Measurements from ENCODE around the gene C22orf15. TPM values are rescaled to one million over a fixed set of nuclear protein-coding genes. Genes with fewer than 3 reads are reported as not detected.

C22orf15 gene, protein sequence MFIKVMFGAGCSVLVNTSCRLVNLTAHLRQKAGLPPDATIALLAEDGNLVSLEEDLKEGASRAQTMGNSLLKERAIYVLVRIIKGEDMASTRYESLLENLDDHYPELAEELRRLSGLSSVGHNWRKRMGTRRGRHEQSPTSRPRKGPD
- total RNA-seq (3.3 TPM), polyA plus RNA-seq (1.3 TPM)
- long read RNA-seq, donor 1: 0 reads
- long read RNA-seq, donor 2: 0 reads
- long read RNA-seq, donor 3: 0 reads
- long read RNA-seq, donor 4: 0 reads
- long read RNA-seq, donor 5, partial matches to known transcripts: 0 of 1 reads
- long read RNA-seq, donor 5, other reads (novel, unspliced or antisense): 0 of 1 reads
- long read RNA-seq, donor 6: 0 reads
- long read RNA-seq, donor 7: 0 reads
- long read RNA-seq, donor 8, partial matches to known transcripts: 0 of 1 reads
- long read RNA-seq, donor 8, other reads (novel, unspliced or antisense): 0 of 1 reads
- long read RNA-seq, donor 9, partial matches to known transcripts: 0 of 2 reads
- long read RNA-seq, donor 9, other reads (novel, unspliced or antisense): 0 of 2 reads
- long read RNA-seq, donor 10: 0 reads

DNA sequence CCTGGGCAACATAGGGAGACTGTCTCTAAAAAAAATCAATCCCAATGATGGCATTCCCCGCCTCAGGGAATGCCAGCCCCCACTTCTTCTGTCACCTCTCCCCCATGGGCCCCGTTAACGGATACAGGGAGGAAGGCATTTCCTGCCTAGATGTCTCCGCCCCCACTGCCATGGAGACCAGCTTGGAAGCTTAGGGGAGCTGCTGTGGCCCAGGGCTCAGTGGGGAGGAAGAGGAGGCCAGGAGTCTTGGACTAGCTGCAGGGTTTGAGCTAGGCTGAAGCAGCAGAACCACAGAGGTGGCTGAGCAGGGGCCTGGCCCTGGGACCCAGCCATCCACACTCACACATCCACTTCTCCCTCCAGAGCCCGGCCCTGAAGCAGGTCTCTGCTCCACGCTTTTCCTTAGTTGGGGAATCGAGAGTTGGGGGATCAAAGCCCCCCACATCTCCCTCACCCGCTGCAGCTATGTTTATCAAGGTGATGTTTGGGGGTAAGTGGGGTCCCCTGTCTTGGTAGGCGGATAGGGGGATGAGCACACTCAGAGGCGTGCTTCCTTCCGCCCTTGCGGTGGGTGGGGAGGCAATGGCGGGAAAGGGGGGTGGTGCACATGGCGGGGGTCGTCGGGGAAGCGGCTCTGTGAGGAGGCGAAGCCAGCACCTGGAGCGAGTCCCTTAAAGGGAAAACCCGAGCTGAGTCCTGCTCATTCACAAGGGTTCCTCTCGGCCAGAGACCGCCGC lies at the start of gene C22orf15:
Gene C22orf15, plus strand, starts transcription at position 149 of the 737 bp plus-strand sequence. Its CDS starts 317 bp downstream, at position 466.
- peak in 1 of 9 donors; percentile 71 for DNase-seq (ENCODE audit: low read depth in 6 of 9, low spot score in 9 of 9)
- Histone ChIP-seq H3K27ac (ENCODE audit: low read depth in 1 of 2, low read length in 1 of 2) (peak within 1 kb of the TSS; percentile 86 to 92), H3K36me3 (ENCODE audit: control insufficient read depth in 2 of 2, insufficient read depth in 2 of 2, low read length in 1 of 2) (peaks cover 0 to 3% of the 10 kb centered on the region in 2 donors), H3K27me3 (ENCODE audit: control insufficient read depth in 2 of 2, insufficient read depth in 1 of 2, low read length in 1 of 2) (no peaks in the 10 kb centered on the region), H3K9me3 (ENCODE audit: control insufficient read depth in 2 of 2, insufficient read depth in 1 of 2, low read length in 1 of 2) (peaks cover 0 to 4% of the 10 kb centered on the region in 2 donors), H3K4me1 (ENCODE audit: control insufficient read depth in 2 of 2, insufficient read depth in 2 of 2, low read length in 2 of 2) (peaks cover 29 to 49% of the 10 kb centered on the region in 2 donors), H3K4me3 (ENCODE audit: low read length in 2 of 2) (peak within 1 kb of the TSS; percentile 37 to 50)
- 15% methylated on average over 23 of the region's 23 CpGs for WGBS

GRCh38 chr22:23713696-23714595 lies 48.8 kb upstream of the C22orf15 start:
- H3K27me3 ChIP-seq (ENCODE audit: control insufficient read depth in 2 of 2, insufficient read depth in 1 of 2, low read length in 1 of 2): no peaks in the 10 kb centered on the region
- no peaks in the 10 kb centered on the region for H3K9me3 ChIP-seq (ENCODE audit: control insufficient read depth in 2 of 2, insufficient read depth in 1 of 2, low read length in 1 of 2)
- WGBS: 98% methylated on average over 28 of the region's 28 CpGs
- no peak overlapping the region for H3K4me3 ChIP-seq (ENCODE audit: low read length in 2 of 2)
- DNase-seq (ENCODE audit: low read depth in 6 of 9, low spot score in 9 of 9): no peak
- peaks cover 11 to 16% of the 10 kb centered on the region in 2 donors for H3K4me1 ChIP-seq (ENCODE audit: control insufficient read depth in 2 of 2, insufficient read depth in 2 of 2, low read length in 2 of 2)
- peaks cover 44 to 52% of the 10 kb centered on the region in 2 donors for H3K36me3 ChIP-seq (ENCODE audit: control insufficient read depth in 2 of 2, insufficient read depth in 2 of 2, low read length in 1 of 2)
- no peak overlapping the region for H3K27ac ChIP-seq (ENCODE audit: low read depth in 1 of 2, low read length in 1 of 2)

- no peak overlapping the region for H3K4me3 ChIP-seq (ENCODE audit: low read length in 2 of 2)
- WGBS: 95% methylated on average over 23 of the region's 23 CpGs
- H3K4me1 ChIP-seq (ENCODE audit: control insufficient read depth in 2 of 2, insufficient read depth in 2 of 2, low read length in 2 of 2): peaks cover 11 to 16% of the 10 kb centered on the region in 2 donors
- H3K36me3 ChIP-seq (ENCODE audit: control insufficient read depth in 2 of 2, insufficient read depth in 2 of 2, low read length in 1 of 2): peaks cover 40 to 42% of the 10 kb centered on the region in 2 donors
- no peak for DNase-seq (ENCODE audit: low read depth in 6 of 9, low spot score in 9 of 9)
- no peaks in the 10 kb centered on the region for H3K27me3 ChIP-seq (ENCODE audit: control insufficient read depth in 2 of 2, insufficient read depth in 1 of 2, low read length in 1 of 2)
- H3K27ac ChIP-seq (ENCODE audit: low read depth in 1 of 2, low read length in 1 of 2): no peak overlapping the region
- H3K9me3 ChIP-seq (ENCODE audit: control insufficient read depth in 2 of 2, insufficient read depth in 1 of 2, low read length in 1 of 2): no peaks in the 10 kb centered on the region
Measured at GRCh38 chr22:23714596-23715578, 47.9 kb upstream of the C22orf15 start.

DNA sequence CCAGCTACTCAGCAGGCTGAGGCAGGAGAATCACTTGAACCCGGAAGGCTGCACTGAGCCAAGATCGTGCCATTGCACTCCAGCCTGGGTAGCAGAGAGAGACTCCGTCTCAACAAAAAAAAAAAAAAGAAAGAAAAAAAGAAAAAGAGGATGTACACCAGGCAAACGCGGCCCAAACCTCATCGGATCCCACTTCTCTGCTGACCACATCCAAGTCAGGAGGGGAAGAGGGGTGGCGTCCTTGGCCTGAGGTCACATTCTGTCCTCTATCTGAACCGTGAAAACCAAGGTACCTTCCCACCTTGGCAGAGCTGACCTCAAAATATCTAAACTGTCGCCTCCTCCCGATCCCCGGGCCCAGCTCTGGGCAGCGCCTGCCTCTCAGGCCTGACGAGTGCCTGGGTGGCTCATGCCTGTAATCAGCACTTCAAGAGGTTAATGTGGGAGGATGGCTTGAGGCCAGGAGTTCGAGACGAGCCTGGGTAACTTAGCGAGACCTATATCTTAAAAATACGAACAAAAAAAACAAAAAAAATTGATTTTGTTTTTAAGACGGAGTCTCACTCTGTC lies 46.9 kb upstream of the C22orf15 start:
- Histone ChIP-seq H3K27ac (ENCODE audit: low read depth in 1 of 2, low read length in 1 of 2) (no peak overlapping the region), H3K4me3 (ENCODE audit: low read length in 2 of 2) (no peak overlapping the region), H3K9me3 (ENCODE audit: control insufficient read depth in 2 of 2, insufficient read depth in 1 of 2, low read length in 1 of 2) (no peaks in the 10 kb centered on the region), H3K27me3 (ENCODE audit: control insufficient read depth in 2 of 2, insufficient read depth in 1 of 2, low read length in 1 of 2) (no peaks in the 10 kb centered on the region), H3K36me3 (ENCODE audit: control insufficient read depth in 2 of 2, insufficient read depth in 2 of 2, low read length in 1 of 2) (peaks cover 31 to 34% of the 10 kb centered on the region in 2 donors), H3K4me1 (ENCODE audit: control insufficient read depth in 2 of 2, insufficient read depth in 2 of 2, low read length in 2 of 2) (peaks cover 11 to 16% of the 10 kb centered on the region in 2 donors)
- DNase-seq (ENCODE audit: low read depth in 6 of 9, low spot score in 9 of 9): no peak
- 80% methylated on average over 18 of the region's 18 CpGs for WGBS

GRCh38 chr22:23716811-23717801 lies 45.7 kb upstream of the C22orf15 start:
- H3K27ac ChIP-seq (ENCODE audit: low read depth in 1 of 2, low read length in 1 of 2): peak overlapping the region; percentile 17 to 78
- peaks cover 24 to 29% of the 10 kb centered on the region in 2 donors for H3K36me3 ChIP-seq (ENCODE audit: control insufficient read depth in 2 of 2, insufficient read depth in 2 of 2, low read length in 1 of 2)
- peak in 8 of 9 donors; percentile 61 to 93 (median 82) for DNase-seq (ENCODE audit: low read depth in 6 of 9, low spot score in 9 of 9)
- 7% methylated on average over 84 of the region's 84 CpGs for WGBS
- no peaks in the 10 kb centered on the region for H3K27me3 ChIP-seq (ENCODE audit: control insufficient read depth in 2 of 2, insufficient read depth in 1 of 2, low read length in 1 of 2)
- no peaks in the 10 kb centered on the region for H3K9me3 ChIP-seq (ENCODE audit: control insufficient read depth in 2 of 2, insufficient read depth in 1 of 2, low read length in 1 of 2)
- H3K4me1 ChIP-seq (ENCODE audit: control insufficient read depth in 2 of 2, insufficient read depth in 2 of 2, low read length in 2 of 2): peaks cover 11 to 16% of the 10 kb centered on the region in 2 donors
- peak overlapping the region; percentile 79 to 90 for H3K4me3 ChIP-seq (ENCODE audit: low read length in 2 of 2)

DNA sequence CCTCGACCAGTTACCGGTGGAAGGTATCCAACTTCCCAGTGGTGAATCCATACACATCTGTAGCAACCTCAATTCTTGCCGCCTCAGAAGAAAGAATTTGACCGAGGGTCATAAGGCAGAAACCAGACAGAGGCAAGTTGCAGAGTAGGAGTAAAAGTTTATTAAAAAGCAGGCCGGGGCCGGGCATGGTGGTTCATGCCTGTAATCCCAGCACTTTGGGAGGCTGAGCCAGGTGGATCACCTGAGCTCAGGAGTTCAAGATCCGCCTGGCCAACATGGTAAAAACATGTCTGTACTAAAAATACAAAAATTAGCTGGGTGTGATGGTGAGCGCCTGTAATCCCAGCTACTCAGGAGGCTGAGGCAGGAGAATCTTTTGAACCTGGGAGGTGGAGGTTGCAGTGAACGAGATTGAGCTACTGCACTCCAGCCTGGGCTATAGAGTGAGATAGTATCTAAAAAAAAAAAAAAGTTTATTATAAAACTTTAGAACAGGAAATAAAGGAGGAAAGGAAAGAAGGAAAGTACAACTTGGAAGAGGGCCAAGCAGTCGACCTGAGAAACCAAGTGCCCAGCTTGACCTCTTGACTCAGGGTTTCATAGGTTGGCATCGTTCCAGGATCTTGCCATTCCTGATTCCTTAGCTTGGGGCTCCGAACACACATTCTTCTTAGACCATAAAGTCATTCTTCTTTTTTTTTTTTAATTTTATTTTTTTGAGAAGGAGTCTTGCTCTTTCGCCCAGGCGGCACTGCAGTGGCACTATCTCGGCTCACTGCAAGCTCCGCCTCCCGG lies 44.2 kb upstream of the C22orf15 start:
- Histone ChIP-seq H3K4me1 (ENCODE audit: control insufficient read depth in 2 of 2, insufficient read depth in 2 of 2, low read length in 2 of 2) (peaks cover 11 to 16% of the 10 kb centered on the region in 2 donors), H3K9me3 (ENCODE audit: control insufficient read depth in 2 of 2, insufficient read depth in 1 of 2, low read length in 1 of 2) (no peaks in the 10 kb centered on the region), H3K36me3 (ENCODE audit: control insufficient read depth in 2 of 2, insufficient read depth in 2 of 2, low read length in 1 of 2) (peaks cover 14 to 17% of the 10 kb centered on the region in 2 donors), H3K27me3 (ENCODE audit: control insufficient read depth in 2 of 2, insufficient read depth in 1 of 2, low read length in 1 of 2) (no peaks in the 10 kb centered on the region), H3K4me3 (ENCODE audit: low read length in 2 of 2) (no peak overlapping the region), H3K27ac (ENCODE audit: low read depth in 1 of 2, low read length in 1 of 2) (no peak overlapping the region)
- whole genome bisulfite sequencing: 93% methylated on average over 17 of the region's 17 CpGs
- DNase-seq (ENCODE audit: low read depth in 6 of 9, low spot score in 9 of 9): no peak

Data from thymus (tissue), 14 donors.